ENCODE data around the gene CARD9.

DNA sequence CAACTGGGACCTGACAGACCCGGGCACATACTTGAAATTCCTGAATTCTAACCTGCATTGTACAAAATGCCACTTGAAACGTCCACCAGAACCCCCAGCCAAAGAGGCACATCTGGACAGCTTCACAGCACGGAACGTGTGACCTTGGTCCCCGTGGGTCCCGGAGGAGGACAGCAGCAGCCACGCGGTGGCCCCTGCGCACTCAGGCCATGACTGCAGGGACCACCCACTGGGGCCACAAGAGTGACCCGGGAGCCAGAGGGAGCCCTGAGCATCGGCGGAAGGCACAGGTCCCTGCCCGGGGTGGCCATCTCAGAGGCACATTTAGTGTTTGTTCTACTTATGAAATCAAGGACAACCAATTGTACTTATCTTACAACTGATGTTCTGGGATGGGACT, 28.6 kb upstream of the CARD9 start:
- no peak for TF ChIP-seq EZH2phosphoT487 (IDR thresholded peaks at IDR 0.05; ENCODE audit: insufficient read depth, low read depth)
- TF ChIP-seq EZH2 (IDR thresholded peaks at IDR 0.05; ENCODE audit: insufficient read depth, poor library complexity, severe bottlenecking) = no peak
